Mucosa of rectum (tissue), 2 donors: ENCODE results near the gene OLFM2.
A peak's percentile ranks its signal among the peaks of the same experiment; 100 is the strongest.

Source experiments
- H3K27ac ChIP-seq, 2 donors: one replicate each; pipeline ENCODE4 v1.7.0; 2013; ENCODE audit warnings: inconsistent platforms in 2 of 2, low read depth in 2 of 2, low read length in 2 of 2
- H3K27me3 ChIP-seq, 2 donors: one replicate each; pipeline ENCODE4 v1.7.0; 2013; ENCODE audit warnings: low read length in 2 of 2; ENCODE audit not compliant: control insufficient read depth in 2 of 2, insufficient read depth in 2 of 2
- H3K36me3 ChIP-seq, 2 donors: one replicate each; pipeline ENCODE4 v1.7.0; 2013; ENCODE audit warnings: low read length in 2 of 2; ENCODE audit not compliant: control insufficient read depth in 2 of 2, insufficient read depth in 2 of 2
- H3K4me1 ChIP-seq, 2 donors: one replicate each; pipeline ENCODE4 v1.7.0; 2013; ENCODE audit warnings: low read length in 2 of 2, mild to moderate bottlenecking in 1 of 2; ENCODE audit not compliant: control insufficient read depth in 2 of 2, insufficient read depth in 2 of 2
- H3K4me3 ChIP-seq, 2 donors: one replicate each; pipeline ENCODE4 v1.7.0; 2013; ENCODE audit warnings: low read length in 2 of 2
- H3K9ac ChIP-seq, 2 donors: one replicate each; pipeline ENCODE4 v1.7.0; 2013; ENCODE audit warnings: low read length in 2 of 2, low read depth in 1 of 2, mild to moderate bottlenecking in 1 of 2
- H3K9me3 ChIP-seq, 2 donors: one replicate each; pipeline ENCODE4 v1.7.0; 2013; ENCODE audit warnings: low read length in 2 of 2; ENCODE audit not compliant: control insufficient read depth in 2 of 2
- donor health status: healthy.
- donor health status: Normal muscosa, but diverticular disease.

OLFM2 gene

GRCh38 chr19:9863759-9864158 is 72.6 kb downstream of the OLFM2 start:
- Histone ChIP-seq H3K4me3 (no peak overlapping the region), H3K27me3 (no peaks in the 10 kb centered on the region), H3K4me1 (peaks cover 0 to 2% of the 10 kb centered on the region in 2 donors), H3K36me3 (no peaks in the 10 kb centered on the region), H3K9me3 (no peaks in the 10 kb centered on the region), H3K27ac (no peak overlapping the region), H3K9ac (no peak overlapping the region)

GRCh38 chr19:9862938-9863337 is 73.4 kb downstream of the OLFM2 start:
- peaks cover 0 to 2% of the 10 kb centered on the region in 2 donors for H3K4me1 ChIP-seq
- no peak overlapping the region for H3K4me3 ChIP-seq
- H3K9ac ChIP-seq, result no peak overlapping the region
- H3K36me3 ChIP-seq, result no peaks in the 10 kb centered on the region
- H3K27me3 ChIP-seq, result no peaks in the 10 kb centered on the region
- H3K9me3 ChIP-seq, result no peaks in the 10 kb centered on the region
- no peak overlapping the region for H3K27ac ChIP-seq

- H3K36me3 ChIP-seq, result no peaks in the 10 kb centered on the region
- H3K27me3 ChIP-seq, result no peaks in the 10 kb centered on the region
- no peak overlapping the region for H3K9ac ChIP-seq
- no peak overlapping the region for H3K27ac ChIP-seq
- no peaks in the 10 kb centered on the region for H3K9me3 ChIP-seq
- peaks cover 0 to 1% of the 10 kb centered on the region in 2 donors for H3K4me1 ChIP-seq
- H3K4me3 ChIP-seq, result no peak overlapping the region
Measured at GRCh38 chr19:9861503-9861902, 74.8 kb downstream of the OLFM2 start.

GRCh38 chr19:9860407-9860806 is 75.9 kb downstream of the OLFM2 start:
- no peaks in the 10 kb centered on the region for H3K27me3 ChIP-seq
- no peaks in the 10 kb centered on the region for H3K4me1 ChIP-seq
- no peaks in the 10 kb centered on the region for H3K36me3 ChIP-seq
- H3K4me3 ChIP-seq, result no peak overlapping the region
- no peaks in the 10 kb centered on the region for H3K9me3 ChIP-seq
- no peak overlapping the region for H3K9ac ChIP-seq
- no peak overlapping the region for H3K27ac ChIP-seq

DNA sequence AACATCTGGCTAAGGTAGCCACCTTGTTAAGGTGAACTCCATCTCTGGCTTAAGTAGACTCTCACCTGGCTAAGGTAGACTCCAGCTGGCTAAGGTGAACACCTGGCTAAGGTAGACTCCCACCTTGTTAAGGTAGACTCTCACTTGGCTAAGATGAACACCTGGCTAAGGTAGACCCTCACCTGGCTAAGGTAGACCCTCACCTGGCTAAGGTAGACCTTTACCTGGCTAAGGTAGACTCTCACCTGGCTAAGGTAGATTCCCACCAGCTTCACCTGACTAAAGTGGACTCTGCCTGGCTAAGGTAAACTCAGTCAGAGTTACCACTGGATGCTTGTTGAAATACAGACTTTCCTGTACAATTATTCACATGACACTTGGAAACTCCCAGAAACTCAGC is 77.5 kb downstream of the OLFM2 start:
- Histone ChIP-seq H3K9ac (no peak overlapping the region), H3K4me1 (no peaks in the 10 kb centered on the region), H3K36me3 (no peaks in the 10 kb centered on the region), H3K4me3 (no peak overlapping the region), H3K27me3 (no peaks in the 10 kb centered on the region), H3K9me3 (no peaks in the 10 kb centered on the region), H3K27ac (peak overlapping the region in 1 of 2 donors; percentile 41)

DNA sequence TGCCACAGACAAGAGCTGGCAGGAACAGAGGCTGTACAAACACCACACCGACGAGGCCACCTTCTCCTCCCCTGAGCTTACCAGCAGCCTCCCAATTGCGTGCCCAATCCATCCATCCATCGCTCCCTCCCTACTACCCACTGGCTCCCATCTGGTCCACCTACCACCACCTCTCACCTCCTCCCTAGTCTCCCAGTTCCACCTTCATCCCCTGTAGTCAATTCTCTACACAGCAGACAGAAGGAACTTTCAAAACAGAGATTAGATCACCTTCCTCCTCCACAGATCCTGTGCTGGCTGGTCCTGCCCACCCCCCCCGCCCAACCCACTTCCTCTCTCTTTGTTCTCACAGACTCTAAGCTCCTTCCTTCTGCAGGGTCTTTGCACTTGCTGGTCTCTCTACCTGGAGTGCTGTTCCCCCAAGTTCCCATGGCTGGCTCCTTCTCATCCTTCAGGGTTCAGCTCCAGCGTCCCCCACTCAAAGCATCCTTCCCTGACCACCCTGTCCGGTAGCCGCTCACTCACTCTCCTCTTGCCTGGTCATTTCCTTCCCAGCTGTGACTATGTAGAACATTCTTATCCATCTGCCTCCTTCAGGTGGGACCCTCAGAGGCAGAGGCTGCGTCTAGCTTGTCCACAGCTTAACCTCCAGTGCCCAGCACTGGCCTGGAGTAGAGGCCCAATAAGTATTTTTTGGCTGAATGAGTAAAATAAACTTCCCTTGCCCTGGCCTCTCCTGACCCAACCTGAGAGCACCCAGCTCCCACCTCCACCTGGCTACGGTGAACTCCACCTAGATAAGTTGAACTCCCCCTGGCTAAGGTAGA is 78.2 kb downstream of the OLFM2 start:
- no peaks in the 10 kb centered on the region for H3K4me1 ChIP-seq
- H3K9ac ChIP-seq, result no peak overlapping the region
- H3K27me3 ChIP-seq, result no peaks in the 10 kb centered on the region
- no peaks in the 10 kb centered on the region for H3K9me3 ChIP-seq
- peak overlapping the region; percentile 8 to 76 for H3K27ac ChIP-seq
- H3K4me3 ChIP-seq, result peak overlapping the region in 1 of 2 donors; percentile 59
- no peaks in the 10 kb centered on the region for H3K36me3 ChIP-seq

DNA sequence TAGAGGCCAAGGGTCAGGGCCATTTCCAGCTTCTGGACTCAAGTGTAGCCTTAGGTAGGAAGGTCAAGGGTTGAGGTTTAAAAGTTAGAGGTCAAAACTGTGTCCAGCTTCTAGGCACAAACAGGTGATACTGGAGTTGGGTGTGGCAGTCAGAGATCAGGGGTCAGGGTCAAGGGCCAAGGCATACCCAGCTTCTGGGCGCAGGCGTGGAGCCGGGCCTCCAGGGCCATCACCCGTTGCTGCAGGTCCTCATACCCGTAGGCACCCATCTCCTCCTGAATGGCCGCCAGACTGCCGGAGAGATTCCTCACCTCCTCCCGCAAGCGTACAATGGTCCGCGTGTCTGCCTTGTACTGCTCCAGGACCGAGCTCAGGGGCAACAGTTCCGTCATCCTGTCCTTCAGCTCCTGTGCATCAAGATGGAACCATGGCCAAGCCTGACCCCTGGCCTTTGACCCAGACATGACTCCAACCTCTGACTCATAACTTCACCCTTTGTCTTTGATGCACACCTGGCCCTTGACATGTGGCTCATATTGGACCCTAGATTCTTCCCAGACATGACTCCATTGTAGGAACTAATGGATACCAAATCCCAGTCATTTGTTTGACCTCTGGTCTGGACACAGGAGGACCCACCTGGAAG is 79.1 kb downstream of the OLFM2 start:
- Histone ChIP-seq H3K27me3 (no peaks in the 10 kb centered on the region), H3K4me3 (peak overlapping the region in 1 of 2 donors; percentile 59), H3K9ac (no peak overlapping the region), H3K36me3 (no peaks in the 10 kb centered on the region), H3K9me3 (no peaks in the 10 kb centered on the region), H3K4me1 (no peaks in the 10 kb centered on the region), H3K27ac (peak overlapping the region; percentile 8 to 76)

DNA sequence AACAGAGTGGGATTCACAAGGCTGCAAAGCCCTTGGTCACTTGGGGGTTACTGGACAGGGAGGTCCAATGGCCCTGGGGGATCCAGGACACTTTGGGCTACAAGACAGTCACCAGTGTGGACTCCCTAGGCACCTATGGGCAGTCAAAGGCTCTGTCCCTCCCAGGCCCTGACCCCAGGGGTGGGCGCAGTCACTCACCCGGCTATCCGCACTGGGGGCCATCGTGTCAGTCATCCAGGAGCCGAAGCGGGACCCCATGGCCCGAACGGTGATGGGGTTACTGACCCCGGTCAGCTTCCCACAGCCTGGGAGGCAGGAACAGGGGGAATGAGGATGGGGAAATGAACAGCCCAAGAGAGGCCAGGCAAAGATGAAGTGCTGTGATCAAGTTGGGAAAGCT is 79.7 kb downstream of the OLFM2 start:
- Histone ChIP-seq H3K27ac (no peak overlapping the region), H3K27me3 (no peaks in the 10 kb centered on the region), H3K4me1 (no peaks in the 10 kb centered on the region), H3K36me3 (no peaks in the 10 kb centered on the region), H3K4me3 (no peak overlapping the region), H3K9ac (no peak overlapping the region), H3K9me3 (no peaks in the 10 kb centered on the region)

- H3K4me1 ChIP-seq, result no peaks in the 10 kb centered on the region
- no peaks in the 10 kb centered on the region for H3K36me3 ChIP-seq
- H3K9me3 ChIP-seq, result no peaks in the 10 kb centered on the region
- no peak overlapping the region for H3K27ac ChIP-seq
- H3K4me3 ChIP-seq, result no peak overlapping the region
- H3K9ac ChIP-seq, result no peak overlapping the region
- H3K27me3 ChIP-seq, result no peaks in the 10 kb centered on the region
Measured at GRCh38 chr19:9854282-9854846, 82.0 kb downstream of the OLFM2 start.

DNA sequence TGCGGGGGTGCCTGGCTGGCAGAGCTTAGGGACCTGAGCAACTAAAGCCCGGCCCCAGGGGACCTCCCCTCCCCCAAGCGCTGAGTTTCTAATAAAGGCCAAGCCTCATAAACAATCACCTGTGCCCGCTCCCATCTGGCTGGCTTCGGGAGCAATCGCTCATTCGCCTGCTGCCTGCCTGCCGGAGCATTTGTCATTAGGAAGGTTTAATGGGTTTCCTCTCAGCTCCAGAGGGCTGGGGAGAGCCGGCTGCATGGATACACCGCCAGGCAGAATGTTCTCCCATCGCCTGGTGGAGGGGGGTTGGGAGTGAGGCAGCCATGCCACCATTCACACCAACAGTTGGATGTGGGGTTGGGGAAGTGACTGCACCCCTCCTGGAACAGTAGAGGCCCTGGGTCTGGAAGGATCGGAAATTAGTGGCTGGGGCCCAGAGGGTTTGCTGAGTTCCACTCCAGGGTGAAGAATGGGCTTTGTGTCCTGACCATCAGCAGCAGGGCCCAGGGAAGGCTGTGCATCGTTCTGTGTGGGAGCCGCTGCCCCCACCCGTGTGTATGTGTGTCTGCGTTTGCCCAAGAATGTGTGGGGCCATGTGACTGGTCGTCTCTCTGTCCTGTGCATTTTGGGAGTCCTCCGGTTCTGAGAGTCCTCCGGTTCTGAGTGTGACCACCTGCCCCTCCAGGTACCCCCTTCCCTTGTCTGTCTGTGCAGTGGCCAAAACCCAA is 85.9 kb downstream of the OLFM2 start:
- no peak overlapping the region for H3K4me3 ChIP-seq
- no peaks in the 10 kb centered on the region for H3K9me3 ChIP-seq
- H3K4me1 ChIP-seq, result no peaks in the 10 kb centered on the region
- H3K27me3 ChIP-seq, result no peaks in the 10 kb centered on the region
- no peak overlapping the region for H3K9ac ChIP-seq
- H3K36me3 ChIP-seq, result peaks cover 17 to 27% of the 10 kb centered on the region in 2 donors
- no peak overlapping the region for H3K27ac ChIP-seq
